Keratinocyte (primary cell): ENCODE measurements around the gene KRTAP5-7.

Experiments
- EZH2 ChIP-seq: IDR thresholded peaks from one replicate; pipeline ENCODE4 v1.6.1; 2012; ENCODE audit warnings: inconsistent platforms, mild to moderate bottlenecking, low read length, moderate library complexity
- TF ChIP-seq, protein P1 (sequence below), 3 experiments: IDR thresholded peaks in 1 of 3; conservative IDR thresholded peaks in 1 of 3; optimal IDR thresholded peaks in 1 of 3; 2 replicates in 2 of 3; 3 replicates in 1 of 3; pipeline versions ENCODE3 to v1.5.1; 2011; ENCODE audit warnings: low read length in 3 of 3, mild to moderate bottlenecking in 3 of 3, moderate library complexity in 2 of 3, control low read depth in 1 of 3, inconsistent platforms in 1 of 3; ENCODE audit not compliant: insufficient read depth in 2 of 3; ENCODE audit errors: extremely low read depth in 1 of 3

DNA sequence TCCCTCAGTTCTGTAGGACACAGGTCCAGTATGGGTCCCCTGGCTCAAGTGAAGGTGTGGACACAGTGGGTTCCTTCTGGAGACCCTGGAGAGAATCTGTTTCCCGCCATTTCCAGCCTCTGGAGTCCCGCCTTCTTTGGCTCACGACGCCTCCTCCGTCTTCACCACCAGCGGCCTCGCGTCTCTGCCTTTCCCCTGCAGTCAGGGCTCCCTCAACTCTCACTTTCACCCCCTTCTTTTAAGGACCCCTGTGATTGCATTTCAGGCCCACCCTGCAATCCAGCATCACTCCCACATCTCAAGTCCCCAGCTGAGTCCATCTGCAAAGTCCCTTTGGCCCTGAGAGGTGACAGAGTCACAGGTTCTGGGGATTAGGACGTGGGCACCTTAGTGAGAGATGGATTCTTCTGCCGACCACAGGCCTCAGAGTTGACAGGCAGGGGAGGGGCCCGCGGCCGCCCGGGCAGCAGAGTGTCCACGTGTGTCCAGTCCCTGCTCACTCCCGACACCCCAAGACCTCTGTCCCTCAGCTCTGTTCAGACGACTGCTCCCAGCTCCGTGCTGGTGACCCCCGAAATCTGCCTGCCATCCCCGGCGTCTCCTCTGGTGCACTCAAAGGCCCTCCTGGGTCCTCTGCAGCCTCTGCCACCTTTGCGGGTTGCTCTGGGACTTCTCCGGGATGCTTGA, 36.9 kb upstream of the KRTAP5-7 start:
- TF ChIP-seq, protein P1, sequence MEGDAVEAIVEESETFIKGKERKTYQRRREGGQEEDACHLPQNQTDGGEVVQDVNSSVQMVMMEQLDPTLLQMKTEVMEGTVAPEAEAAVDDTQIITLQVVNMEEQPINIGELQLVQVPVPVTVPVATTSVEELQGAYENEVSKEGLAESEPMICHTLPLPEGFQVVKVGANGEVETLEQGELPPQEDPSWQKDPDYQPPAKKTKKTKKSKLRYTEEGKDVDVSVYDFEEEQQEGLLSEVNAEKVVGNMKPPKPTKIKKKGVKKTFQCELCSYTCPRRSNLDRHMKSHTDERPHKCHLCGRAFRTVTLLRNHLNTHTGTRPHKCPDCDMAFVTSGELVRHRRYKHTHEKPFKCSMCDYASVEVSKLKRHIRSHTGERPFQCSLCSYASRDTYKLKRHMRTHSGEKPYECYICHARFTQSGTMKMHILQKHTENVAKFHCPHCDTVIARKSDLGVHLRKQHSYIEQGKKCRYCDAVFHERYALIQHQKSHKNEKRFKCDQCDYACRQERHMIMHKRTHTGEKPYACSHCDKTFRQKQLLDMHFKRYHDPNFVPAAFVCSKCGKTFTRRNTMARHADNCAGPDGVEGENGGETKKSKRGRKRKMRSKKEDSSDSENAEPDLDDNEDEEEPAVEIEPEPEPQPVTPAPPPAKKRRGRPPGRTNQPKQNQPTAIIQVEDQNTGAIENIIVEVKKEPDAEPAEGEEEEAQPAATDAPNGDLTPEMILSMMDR (optimal IDR thresholded peaks at IDR 0.05 in 1 of 3, IDR thresholded peaks at IDR 0.05 in 1 of 3, conservative IDR thresholded peaks at IDR 0.05 in 1 of 3; ENCODE audit: extremely low read depth in 1 of 3, insufficient read depth in 2 of 3, low read length in 3 of 3), result no peak
- TF ChIP-seq EZH2, result no peak
